RWPE2 (cell line): ENCODE results near the gene PPM1B.

Experiments used
- ATAC-seq: fragments of 200-7000 bp; cut with Tn5 transposase; 3 replicates; pipeline ENCODE4 v1.9.1; 2021; ENCODE audit warnings: low read depth
- DNase-seq: peaks from one replicate; pipeline ENCODE4 v3.0.0-alpha.2; 2020; ENCODE audit warnings: low spot score
- H3K27ac ChIP-seq: fragments of 450-650 bp; 2 replicates; pipeline ENCODE4 v1.5.1; 2017; ENCODE audit warnings: mild to moderate bottlenecking; ENCODE audit not compliant: poor library complexity, severe bottlenecking
- H3K27me3 ChIP-seq: fragments of 250-450 bp; sonication (Bioruptor Pico); 2 replicates; pipeline ENCODE4 v1.5.1; 2021; ENCODE audit warnings: mild to moderate bottlenecking, moderate library complexity; ENCODE audit not compliant: insufficient read depth, poor library complexity, severe bottlenecking
- H3K36me3 ChIP-seq: fragments of 250-450 bp; sonication (Bioruptor Pico); 2 replicates; pipeline ENCODE4 v1.5.1; 2020; ENCODE audit warnings: low read depth, mild to moderate bottlenecking, moderate library complexity
- H3K4me1 ChIP-seq: fragments of 250-450 bp; sonication (Bioruptor Pico); 2 replicates; pipeline ENCODE4 v1.5.1; 2021; ENCODE audit warnings: mild to moderate bottlenecking, moderate library complexity; ENCODE audit not compliant: insufficient read depth, poor library complexity, severe bottlenecking
- H3K4me3 ChIP-seq: fragments of 250-450 bp; sonication (Bioruptor Pico); 2 replicates; pipeline ENCODE4 v1.5.1; 2021; ENCODE audit warnings: mild to moderate bottlenecking, moderate library complexity; ENCODE audit not compliant: severe bottlenecking
- H3K9me3 ChIP-seq: fragments of 250-450 bp; sonication (Bioruptor Pico); 2 replicates; pipeline ENCODE4 v1.5.1; 2021; ENCODE audit warnings: mild to moderate bottlenecking, moderate library complexity; ENCODE audit not compliant: severe bottlenecking
- CTCF ChIP-seq: fragments of 450-650 bp; IDR thresholded peaks from one replicate; pipeline ENCODE4 v1.5.1; 2017; ENCODE audit warnings: mild to moderate bottlenecking, moderate library complexity; ENCODE audit not compliant: poor library complexity, severe bottlenecking

Gene PPM1B

GRCh38 chr2:44152865-44153669, 15.6 kb upstream of the PPM1B start:
- peaks cover 3% of the 10 kb centered on the region for H3K4me1 ChIP-seq
- H3K27ac ChIP-seq, result no peak overlapping the region
- no peak for ATAC-seq
- H3K36me3 ChIP-seq, result no peaks in the 10 kb centered on the region
- no peak overlapping the region for H3K4me3 ChIP-seq
- no peaks in the 10 kb centered on the region for H3K27me3 ChIP-seq
- H3K9me3 ChIP-seq, result no peaks in the 10 kb centered on the region
- no peak for DNase-seq
- no peak for TF ChIP-seq CTCF

- Histone ChIP-seq H3K27me3 (no peaks in the 10 kb centered on the region), H3K27ac (no peak overlapping the region), H3K4me1 (peaks cover 3% of the 10 kb centered on the region), H3K4me3 (no peak overlapping the region), H3K36me3 (no peaks in the 10 kb centered on the region), H3K9me3 (no peaks in the 10 kb centered on the region)
- no peak for TF ChIP-seq CTCF
- DNase-seq (no peak), ATAC-seq (peak; percentile 71)
Measured at GRCh38 chr2:44155666-44156446, 12.8 kb upstream of the PPM1B start.

- no peaks in the 10 kb centered on the region for H3K4me1 ChIP-seq
- H3K9me3 ChIP-seq, result no peaks in the 10 kb centered on the region
- no peaks in the 10 kb centered on the region for H3K27me3 ChIP-seq
- ATAC-seq, result no peak
- no peak for TF ChIP-seq CTCF
- H3K4me3 ChIP-seq, result no peak overlapping the region
- H3K36me3 ChIP-seq, result no peaks in the 10 kb centered on the region
- no peak for DNase-seq
- no peak overlapping the region for H3K27ac ChIP-seq
Measured at GRCh38 chr2:44163777-44164176, 4.9 kb upstream of the PPM1B start.

GRCh38 chr2:44164617-44165016, 4.1 kb upstream of the PPM1B start:
- ATAC-seq (no peak), DNase-seq (no peak)
- Histone ChIP-seq H3K4me3 (no peak overlapping the region), H3K27me3 (no peaks in the 10 kb centered on the region), H3K36me3 (no peaks in the 10 kb centered on the region), H3K4me1 (no peaks in the 10 kb centered on the region), H3K27ac (no peak overlapping the region), H3K9me3 (no peaks in the 10 kb centered on the region)
- no peak for TF ChIP-seq CTCF
